ENCODE data around the gene HAUS8. TPM values are rescaled to one million over a fixed set of nuclear protein-coding genes. Genes with fewer than 3 reads are reported as not detected.
"Not testable (repeated sequence)": the region's sequence is repeated elsewhere in the genome, so short reads cannot be mapped to it uniquely, and the experiment has no call there.

The HAUS8 gene
- polyA plus RNA-seq, 3 donors = 11.9 to 13.9 (median 12.5) TPM

DNA sequence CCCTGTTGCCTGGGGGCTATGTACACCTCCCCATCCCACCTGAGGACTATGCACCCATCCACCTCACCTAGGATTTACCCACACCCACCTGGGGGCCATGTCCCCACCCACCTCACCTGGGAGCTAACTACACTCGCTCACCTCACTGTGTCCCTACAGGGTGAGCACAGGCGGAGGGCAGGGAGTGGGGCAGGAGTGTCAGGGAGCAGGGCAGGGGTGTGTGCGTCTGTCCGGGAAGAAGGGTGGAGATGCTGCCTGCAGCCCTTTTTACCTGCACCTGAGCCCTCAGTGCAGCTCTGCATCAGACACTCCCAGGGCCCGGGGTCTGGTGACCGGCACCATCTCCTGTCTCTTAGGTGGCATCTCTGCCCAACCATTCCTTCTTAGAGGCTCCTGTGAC lies 38.1 kb downstream of the HAUS8 start:
- DNase-seq (ENCODE audit: low read depth in 3 of 3, low spot score in 2 of 3) = no peak

DNA sequence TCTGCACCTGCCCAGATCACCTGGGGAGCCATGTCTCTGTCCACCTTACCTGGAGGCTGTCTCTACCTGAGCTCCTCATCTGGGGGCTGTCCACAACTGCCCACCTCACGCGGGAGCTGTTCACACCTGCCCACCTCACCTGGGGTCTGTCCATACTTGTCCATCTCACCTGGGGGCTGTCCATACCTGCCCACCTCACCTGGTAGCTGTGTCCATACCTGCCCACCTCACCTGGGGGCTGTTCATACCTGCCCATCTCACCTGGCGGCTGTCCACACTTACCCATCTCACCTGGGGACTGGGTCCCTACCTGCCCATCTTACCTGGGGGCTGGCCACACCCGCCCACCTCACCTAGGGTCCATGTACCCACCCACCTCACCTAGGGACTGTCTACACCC lies 38.6 kb downstream of the HAUS8 start:
- DNase-seq (ENCODE audit: low read depth in 3 of 3, low spot score in 2 of 3) = no peak

DNA sequence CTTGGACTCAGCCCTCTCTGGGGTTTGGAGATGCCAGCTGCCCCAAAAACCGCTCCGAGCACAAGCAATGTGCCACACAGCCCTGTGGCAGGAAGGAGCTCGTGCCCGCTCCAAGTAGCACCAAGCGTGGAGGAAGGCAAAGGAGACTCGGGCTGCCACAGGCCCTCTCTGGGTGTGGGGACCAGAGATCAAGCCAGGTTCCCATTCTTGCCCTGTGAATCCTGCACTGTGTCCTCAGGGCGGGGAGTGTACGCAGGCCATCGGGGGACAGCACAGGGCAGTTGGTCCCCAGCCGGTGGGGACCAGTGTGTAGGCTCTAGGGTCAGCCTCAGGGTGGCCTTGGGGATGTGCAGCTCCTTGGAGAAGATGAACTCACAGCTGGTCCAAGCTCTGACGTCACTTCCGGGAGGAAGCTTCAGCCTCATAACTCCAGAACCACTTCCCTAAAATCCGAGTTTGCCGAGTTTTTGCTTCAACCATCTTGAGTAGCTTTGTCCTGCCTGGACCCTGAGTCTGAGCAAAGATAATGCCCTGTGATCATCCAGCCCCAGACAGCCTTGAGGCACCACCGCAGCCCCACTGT lies 39.3 kb downstream of the HAUS8 start:
- DNase-seq (ENCODE audit: low read depth in 3 of 3, low spot score in 2 of 3) = no peak

GRCh38 chr19:17031741-17032140 lies 43.5 kb downstream of the HAUS8 start:
- no peak for DNase-seq (ENCODE audit: low read depth in 3 of 3, low spot score in 2 of 3)

DNA sequence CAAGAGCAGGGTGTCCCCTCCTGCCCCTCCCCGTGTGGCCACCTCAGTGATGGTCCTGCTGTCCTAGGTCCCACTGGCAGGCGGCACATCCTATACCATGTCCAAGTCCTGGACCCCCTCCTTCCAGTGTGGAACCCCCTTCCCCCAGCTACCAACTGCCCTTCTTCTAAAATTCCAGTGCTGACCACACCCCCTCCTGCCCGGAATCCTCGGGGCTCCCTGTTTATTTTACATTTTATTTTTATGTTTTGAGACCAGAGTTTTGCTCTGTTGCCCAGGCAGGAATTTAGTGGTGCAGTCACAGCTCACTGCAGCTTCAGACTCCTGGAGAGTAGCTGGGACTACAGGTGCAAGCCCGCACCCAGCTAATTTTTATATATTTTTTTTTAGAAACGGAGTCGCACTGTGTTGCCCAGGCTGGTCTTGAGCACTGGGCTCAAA lies 47.7 kb downstream of the HAUS8 start:
- no peak for DNase-seq (ENCODE audit: low read depth in 3 of 3, low spot score in 2 of 3)

DNA sequence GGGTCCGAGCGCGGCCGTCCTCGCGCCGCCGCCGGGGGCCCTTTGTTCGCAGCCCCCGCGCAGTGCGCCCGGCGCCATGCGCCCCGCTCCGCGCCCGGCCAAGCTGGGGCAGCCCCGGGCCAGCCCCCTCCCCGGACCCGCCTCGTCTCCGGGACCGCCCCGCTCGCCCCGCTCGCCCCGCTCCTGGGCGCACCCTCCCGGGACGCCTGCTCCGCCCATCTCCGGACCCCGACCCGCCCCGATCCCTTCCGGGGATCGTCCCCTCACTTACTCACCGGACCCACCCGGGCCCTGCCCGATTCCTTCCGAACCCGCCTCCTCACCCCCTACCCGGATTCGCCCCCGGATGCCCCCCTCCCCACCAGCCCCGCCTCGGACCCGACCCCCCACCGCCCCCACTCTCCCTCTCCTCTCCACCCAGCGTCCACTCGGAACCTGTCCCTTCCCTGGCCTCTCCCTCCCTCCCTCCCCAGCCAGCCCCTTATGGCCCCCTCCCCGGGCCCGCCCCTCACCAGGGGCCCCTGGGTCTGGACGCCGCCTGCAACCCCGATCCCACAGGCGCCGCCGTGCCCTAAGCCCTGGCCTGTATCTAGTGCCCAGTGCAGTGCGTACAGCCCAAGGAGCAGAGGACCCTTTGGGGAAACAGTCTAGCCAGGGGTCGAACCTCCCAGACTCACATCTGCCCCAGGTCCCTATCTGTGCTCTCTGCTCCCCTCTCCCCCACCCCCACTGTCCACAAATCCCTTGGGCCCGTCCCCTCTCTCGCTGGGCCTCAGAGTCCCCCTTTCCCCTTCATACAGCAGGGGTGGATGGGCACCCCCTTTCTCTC lies 48.3 kb downstream of the HAUS8 start, which contains the start of gene CPAMD8:
CPAMD8 (minus strand) TSS at position 105 of the 829 bp plus-strand sequence. CDS start 168 bp downstream, outside the sequence.
- DNase-seq (ENCODE audit: low read depth in 3 of 3, low spot score in 2 of 3) = no peak

DNA sequence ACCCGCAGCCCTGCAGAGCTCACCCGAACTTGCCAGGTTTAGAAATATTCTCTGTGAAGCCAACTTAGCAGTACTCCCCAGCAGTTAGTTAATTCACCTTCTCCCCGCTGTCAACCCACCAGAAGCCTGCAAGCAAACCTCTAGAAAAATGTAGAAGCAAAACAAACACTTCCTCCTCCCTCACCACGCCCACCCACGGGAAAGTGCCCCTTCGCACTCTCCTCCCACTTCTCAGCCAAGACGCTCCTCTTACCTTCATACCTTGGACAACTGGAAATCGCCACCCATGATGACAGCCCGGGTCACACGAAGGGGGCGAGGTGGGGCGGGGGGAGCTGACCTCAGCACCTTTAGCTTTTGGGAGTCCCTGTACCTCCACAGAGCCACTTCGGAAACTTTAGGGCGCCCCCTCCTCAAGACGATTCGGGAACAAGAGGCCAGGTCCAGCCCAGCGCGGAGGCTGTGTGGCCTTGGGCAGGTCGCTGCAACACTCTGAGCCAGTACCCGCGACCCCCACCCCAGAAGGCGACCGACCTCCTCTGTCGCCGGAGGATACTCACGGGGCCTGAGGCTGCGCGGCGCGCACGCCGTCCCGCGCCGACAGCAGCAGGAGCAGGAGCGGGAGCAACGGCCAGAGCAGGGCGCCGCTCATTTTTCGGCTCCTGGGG lies 49.1 kb downstream of the HAUS8 start:
- no peak for DNase-seq (ENCODE audit: low read depth in 3 of 3, low spot score in 2 of 3)

- no peak for DNase-seq (ENCODE audit: low read depth in 3 of 3, low spot score in 2 of 3)
Observed at GRCh38 chr19:17025361-17025760, 49.9 kb downstream of the HAUS8 start.

GRCh38 chr19:17024941-17025340 lies 50.3 kb downstream of the HAUS8 start:
- DNase-seq (ENCODE audit: low read depth in 3 of 3, low spot score in 2 of 3) = not testable (repeated sequence)

- no peak for DNase-seq (ENCODE audit: low read depth in 3 of 3, low spot score in 2 of 3)
Observed at GRCh38 chr19:17023805-17024204, 51.4 kb downstream of the HAUS8 start.

- DNase-seq (ENCODE audit: low read depth in 3 of 3, low spot score in 2 of 3) = no peak
Observed at GRCh38 chr19:17022738-17023137, 52.5 kb downstream of the HAUS8 start.

GRCh38 chr19:17021793-17022590 lies 53.3 kb downstream of the HAUS8 start:
- DNase-seq (ENCODE audit: low read depth in 3 of 3, low spot score in 2 of 3) = no peak

DNA sequence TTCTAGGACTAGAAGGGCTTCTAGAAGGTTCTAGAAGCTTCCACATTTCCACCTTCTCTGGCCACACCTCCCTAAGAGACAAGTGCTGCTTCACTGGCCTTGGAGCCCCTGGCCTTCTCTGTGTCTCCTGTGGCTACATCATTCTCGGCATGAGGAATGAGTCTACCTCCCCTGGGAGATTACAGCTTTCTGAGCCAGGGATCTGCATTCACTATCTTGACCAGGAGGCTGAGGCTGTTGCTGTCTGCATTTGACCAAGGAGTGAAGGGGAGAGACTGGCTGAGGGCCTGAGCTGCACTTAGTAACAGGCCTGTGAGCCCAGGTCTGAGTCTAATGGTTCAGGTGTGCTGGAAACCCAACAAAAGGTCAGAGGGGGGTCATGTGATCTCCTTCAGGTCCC lies 53.9 kb downstream of the HAUS8 start:
- no peak for DNase-seq (ENCODE audit: low read depth in 3 of 3, low spot score in 2 of 3)

DNA sequence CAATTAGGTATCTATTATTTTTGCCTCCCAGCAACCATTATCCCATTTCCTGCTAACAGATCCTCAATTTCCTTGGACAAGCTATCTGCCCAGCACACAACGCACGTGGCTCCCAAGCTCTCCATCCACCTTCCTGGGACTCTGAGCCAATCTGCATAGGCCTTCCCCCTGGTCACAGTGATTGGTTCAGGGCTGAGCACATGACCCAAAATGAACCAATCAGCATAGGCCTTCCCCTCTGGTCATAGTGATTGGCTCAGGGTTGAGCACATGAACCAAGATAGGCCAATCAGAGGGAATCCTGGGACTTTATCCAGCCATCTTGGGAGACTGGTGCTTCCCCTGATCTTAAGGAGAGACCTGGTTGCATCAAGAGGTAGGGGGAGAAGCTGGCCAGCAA lies 54.4 kb downstream of the HAUS8 start:
- no peak for DNase-seq (ENCODE audit: low read depth in 3 of 3, low spot score in 2 of 3)

- DNase-seq (ENCODE audit: low read depth in 3 of 3, low spot score in 2 of 3) = no peak
Observed at GRCh38 chr19:17020385-17020784, 54.9 kb downstream of the HAUS8 start.

DNA sequence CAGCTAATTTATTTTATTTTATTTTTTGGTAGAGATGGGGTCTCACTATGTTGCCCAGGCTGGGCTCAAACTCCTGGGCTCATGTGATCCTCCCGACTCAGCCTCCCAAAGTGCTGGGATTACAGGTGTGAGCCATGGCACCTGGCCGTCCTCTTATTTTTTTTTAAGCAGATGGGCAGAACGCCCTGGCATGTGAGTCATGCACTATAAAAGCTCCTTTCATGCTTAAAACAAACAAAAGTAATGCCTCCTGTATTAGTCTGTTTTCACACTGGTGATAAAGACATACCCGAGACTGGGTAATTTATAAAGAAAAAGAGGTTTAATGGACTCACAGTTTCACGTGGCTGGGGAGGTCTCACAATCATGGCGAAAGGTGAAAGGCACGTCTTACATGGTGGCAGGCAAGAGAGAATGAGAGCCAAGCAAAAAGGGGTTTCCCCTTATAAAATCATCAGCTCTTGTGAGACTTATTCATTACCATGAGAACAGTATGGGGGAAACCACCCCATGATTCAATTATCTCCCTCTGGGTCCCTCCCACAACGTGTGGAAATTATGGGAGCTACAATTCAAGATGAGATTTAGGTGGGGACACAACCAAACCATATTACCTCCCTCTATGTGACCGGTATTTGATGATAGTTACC lies 60.9 kb downstream of the HAUS8 start:
- not testable (repeated sequence) for DNase-seq (ENCODE audit: low read depth in 3 of 3, low spot score in 2 of 3)

DNA sequence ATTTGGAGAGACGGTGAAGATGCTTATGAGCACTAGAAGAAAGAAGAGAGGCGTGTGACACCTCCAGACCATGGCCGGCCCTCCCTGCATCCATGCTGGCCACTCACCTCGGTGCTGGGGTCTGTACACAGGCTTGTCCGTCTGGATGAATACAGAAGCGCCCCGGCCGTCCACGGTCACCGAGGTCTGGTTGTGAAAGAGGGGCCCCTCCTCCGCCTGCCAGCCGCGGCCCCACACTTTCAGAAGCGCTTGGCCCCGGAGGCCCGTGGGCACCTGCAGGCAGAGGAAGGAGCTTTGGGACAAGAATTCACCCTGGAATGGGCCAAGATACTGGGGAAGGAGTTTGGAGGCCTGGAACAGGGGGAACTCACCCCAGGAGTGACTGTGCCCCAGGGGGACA lies 63.8 kb downstream of the HAUS8 start:
- no peak for DNase-seq (ENCODE audit: low read depth in 3 of 3, low spot score in 2 of 3)

- no peak for DNase-seq (ENCODE audit: low read depth in 3 of 3, low spot score in 2 of 3)
Observed at GRCh38 chr19:17006579-17006978, 68.7 kb downstream of the HAUS8 start.

- DNase-seq (ENCODE audit: low read depth in 3 of 3, low spot score in 2 of 3) = no peak
Observed at GRCh38 chr19:17005000-17005399, 70.3 kb downstream of the HAUS8 start.

GRCh38 chr19:17004386-17004785 lies 70.9 kb downstream of the HAUS8 start:
- DNase-seq (ENCODE audit: low read depth in 3 of 3, low spot score in 2 of 3) = no peak
